Cardiac fibroblast (primary cell): ENCODE results near the gene TAF9.

Source experiments
- DNase-seq, 2 donors: peaks; one replicate each; pipeline versions ENCODE4 v3.0.0 to v3.0.0-alpha.2; 2010; ENCODE audit warnings: low read depth in 2 of 2
- H3K4me3 ChIP-seq, 2 donors: replicated peaks in 1 of 2; 1 replicate in 1 of 2; 2 replicates in 1 of 2; pipeline ENCODE4 v1.5.1; 2011; ENCODE audit warnings: low read depth in 2 of 2, low read length in 2 of 2, mild to moderate bottlenecking in 2 of 2, moderate library complexity in 1 of 2
- TF ChIP-seq, protein P1 (sequence below): IDR thresholded peaks from one replicate; pipeline ENCODE4 v1.5.1; 2011; ENCODE audit warnings: low read depth, mild to moderate bottlenecking, low read length, inconsistent platforms

Gene TAF9

DNA sequence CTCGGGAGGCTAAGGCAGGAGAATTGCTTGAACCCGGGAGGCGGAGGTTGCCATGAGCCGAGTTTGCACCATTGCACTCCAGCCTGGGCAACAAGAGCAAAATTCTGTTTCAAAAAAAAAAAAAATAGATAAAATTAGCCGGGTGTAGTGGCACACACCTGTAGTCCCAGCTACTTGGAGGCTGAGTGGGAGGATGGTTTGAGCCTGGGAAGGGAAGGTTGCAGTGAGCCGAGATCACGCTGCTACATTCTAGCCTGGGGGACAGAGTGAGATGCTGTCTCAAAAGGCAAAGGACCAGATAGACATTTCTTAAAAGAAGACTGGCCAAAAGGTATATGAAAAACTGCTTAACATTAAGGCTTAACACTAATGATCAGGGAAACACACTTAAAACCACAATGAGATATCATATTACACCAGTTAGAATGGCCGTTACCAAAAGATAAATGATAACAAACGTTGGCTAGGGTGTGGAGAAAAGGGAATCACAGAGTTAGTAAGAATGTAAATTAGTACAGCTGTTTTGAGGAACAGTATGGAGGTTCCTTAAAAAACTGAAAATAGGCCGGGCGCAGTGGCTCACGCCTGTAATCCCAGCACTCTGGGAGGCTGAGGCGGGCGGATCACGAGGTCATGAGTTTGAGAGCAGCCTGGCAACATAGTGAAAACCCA, 35.5 kb upstream of the TAF9 start:
- H3K4me3 ChIP-seq, result no peak overlapping the region
- DNase-seq, result no peak
- TF ChIP-seq, protein P1, sequence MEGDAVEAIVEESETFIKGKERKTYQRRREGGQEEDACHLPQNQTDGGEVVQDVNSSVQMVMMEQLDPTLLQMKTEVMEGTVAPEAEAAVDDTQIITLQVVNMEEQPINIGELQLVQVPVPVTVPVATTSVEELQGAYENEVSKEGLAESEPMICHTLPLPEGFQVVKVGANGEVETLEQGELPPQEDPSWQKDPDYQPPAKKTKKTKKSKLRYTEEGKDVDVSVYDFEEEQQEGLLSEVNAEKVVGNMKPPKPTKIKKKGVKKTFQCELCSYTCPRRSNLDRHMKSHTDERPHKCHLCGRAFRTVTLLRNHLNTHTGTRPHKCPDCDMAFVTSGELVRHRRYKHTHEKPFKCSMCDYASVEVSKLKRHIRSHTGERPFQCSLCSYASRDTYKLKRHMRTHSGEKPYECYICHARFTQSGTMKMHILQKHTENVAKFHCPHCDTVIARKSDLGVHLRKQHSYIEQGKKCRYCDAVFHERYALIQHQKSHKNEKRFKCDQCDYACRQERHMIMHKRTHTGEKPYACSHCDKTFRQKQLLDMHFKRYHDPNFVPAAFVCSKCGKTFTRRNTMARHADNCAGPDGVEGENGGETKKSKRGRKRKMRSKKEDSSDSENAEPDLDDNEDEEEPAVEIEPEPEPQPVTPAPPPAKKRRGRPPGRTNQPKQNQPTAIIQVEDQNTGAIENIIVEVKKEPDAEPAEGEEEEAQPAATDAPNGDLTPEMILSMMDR, result no peak

DNA sequence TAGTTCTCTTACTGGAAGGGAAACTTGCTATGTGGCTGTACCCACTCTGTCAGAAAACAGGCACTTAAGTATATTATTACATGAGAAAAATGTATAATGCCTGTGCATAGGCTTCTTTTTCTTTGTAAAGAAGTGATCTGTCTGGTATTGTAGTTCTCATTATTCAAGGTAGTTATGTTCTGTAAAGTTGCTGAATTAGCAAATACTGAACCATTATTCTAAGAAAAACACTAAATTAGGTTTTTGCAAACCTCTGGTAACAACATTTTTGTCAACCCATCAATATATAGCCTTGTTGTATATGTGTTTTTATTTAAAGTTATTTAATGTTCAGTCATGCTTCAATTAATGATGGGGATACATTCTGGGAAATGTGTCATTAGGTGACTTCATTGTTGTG, 9.1 kb upstream of the TAF9 start:
- no peak for DNase-seq
- no peak overlapping the region for H3K4me3 ChIP-seq
- TF ChIP-seq, protein P1, result no peak

DNA sequence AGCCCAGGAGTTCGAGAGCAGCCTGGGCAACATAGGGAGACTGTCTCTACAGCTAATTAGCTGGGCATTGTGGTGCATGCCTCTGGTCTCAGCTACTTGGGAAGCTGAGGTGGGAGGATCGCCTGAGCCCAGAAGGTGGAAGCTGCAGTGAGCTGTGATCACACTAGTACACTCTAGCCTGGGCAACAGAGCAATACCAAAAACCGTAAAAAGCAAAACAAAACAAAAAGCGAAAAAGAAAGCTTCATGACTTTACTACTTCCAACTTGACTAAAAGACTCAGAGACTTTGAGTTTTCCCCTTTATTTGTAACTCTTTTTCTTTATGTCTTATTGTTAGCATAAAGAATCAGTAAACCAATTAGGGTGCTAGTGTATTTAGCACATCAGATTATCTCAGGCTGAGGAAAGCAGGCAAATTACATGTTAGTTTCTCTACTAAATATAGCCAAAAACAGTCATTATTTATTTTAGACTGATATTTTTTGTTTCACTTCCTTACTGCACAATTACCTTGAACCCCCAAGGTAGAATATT, 5.7 kb upstream of the TAF9 start:
- H3K4me3 ChIP-seq, result no peak overlapping the region
- DNase-seq, result no peak
- TF ChIP-seq, protein P1, result no peak

DNA sequence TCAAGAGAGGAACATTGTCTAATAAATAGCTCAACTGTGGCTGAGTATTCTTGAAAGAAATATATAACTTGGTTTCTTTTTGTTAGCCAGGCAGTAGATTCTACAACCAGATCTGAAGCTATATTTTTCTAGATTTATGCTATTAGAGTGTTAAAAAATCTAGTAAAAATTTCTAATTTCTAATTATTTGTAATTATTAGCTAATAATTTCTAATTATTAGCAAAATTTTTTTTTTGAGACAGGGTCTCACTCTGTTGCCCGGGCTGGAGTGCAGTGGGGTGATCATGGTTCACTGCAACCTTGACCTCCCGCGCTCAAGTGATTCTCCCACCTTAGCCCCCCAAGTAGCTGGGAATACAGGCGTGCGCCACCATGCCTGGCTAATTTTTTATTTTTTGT, 3.1 kb upstream of the TAF9 start:
- TF ChIP-seq, protein P1, result no peak
- no peak overlapping the region for H3K4me3 ChIP-seq
- no peak for DNase-seq

DNA sequence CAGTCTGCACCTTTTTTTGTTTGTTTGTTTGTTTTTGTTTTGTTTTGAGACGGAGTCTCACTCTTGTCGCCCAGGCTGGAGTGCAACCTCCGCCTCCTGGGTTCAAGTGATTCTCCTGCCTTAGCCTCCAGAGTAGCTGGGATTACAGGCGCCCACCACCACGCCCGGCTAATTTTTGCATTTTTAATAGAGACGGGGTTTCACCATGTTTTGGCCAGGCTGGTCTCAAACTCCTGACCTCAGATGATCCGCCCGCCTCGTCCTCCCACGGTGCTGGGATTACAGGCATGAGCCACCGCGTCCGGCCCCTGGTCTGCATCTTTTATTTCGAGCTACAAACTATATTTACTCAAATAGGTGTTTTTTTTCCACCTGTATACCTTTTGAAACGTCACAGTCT, 1.0 kb upstream of the TAF9 start:
- peak in 1 of 2 donors; percentile 6 for DNase-seq
- peak overlapping the region; percentile 86 to 88 for H3K4me3 ChIP-seq

DNA sequence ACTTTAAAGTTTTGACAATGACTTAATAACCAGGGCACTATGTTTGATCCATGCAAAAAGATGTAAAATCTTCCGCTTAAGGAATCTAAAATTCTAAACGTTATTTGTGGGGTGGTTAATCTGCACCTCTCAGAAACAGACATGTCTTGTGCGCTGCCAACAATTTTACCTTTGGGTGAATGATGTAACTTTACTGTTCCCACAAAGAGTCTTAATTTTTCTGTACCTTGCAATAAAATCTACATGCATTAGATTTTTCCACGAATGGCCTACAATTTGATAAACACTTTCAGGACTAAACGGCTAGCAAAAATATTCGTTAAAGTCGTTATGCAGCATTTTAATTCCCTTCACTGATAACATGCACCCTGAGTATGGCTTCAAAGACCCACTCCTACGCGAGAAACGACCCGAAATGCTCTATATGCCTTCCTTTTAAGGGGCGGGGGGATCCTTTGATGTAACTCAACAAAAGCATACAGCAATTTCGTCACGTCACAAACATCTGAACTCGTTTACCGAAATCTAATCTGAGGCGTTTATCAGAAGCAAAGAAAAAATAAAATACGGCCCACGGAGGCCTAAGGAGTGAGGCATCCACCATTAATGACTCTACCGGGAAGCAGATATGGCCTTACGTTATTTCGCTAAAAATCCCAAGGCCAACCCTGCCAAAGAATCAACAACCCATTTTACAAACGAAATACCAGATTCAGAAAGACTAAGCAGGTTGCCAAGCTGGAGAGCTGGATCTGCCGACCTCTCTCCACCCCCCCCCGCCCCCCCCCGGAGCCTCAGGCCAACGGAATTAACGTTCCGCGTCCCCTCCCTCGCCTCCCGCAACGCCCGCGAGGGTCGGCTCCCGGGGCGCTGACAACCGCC, 621 bp downstream of the TAF9 start:
- peak in 1 of 2 donors; percentile 13 for DNase-seq
- peak overlapping the region; percentile 86 to 88 for H3K4me3 ChIP-seq
- TF ChIP-seq, protein P1, result no peak

DNA sequence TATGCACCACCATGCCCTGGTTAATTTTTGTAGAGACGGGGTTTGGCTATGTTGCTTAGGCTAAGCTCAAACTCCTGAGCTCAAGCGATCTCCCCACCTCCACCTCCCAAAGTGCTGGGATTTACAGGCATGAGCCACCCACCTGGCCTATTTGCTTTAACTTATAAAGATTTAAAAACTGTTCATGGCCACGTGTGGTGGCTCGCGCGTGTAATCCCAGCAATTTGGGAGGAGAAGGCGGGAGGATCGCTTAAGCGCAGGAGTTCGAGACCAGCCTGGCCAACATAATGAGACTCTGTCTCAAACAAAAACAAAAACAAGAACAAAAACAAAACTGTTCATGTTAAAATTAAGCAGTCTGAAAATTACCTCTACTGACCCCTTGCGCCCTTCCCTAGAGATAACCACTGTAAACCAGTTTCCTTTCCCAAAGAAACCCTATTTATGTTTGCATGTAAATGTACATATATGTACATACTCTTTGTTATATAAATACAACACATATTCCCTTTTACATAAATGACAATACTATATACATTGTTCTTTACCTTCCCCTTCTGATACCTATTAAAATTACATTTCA, 1.5 kb downstream of the TAF9 start:
- TF ChIP-seq, protein P1, result no peak
- H3K4me3 ChIP-seq, result peak overlapping the region; percentile 86 to 88
- DNase-seq, result no peak
